GM23338 (cell line): Measurements from ENCODE around the gene LDHD. TPM values are rescaled to one million over a fixed set of nuclear protein-coding genes. Genes with fewer than 3 reads are reported as not detected.

Source experiments
- ATAC-seq: fragments of 200-7000 bp; cut with Tn5 transposase; 3 replicates; pipeline ENCODE4 v1.9.1; 2020
- DNase-seq: peaks from one replicate; pipeline ENCODE4 v3.0.0-alpha.2; 2015; ENCODE audit warnings: low spot score
- H2AFZ ChIP-seq: fragments of 200-600 bp; sonication (generic); 2 replicates; pipeline ENCODE4 v1.8.0; 2016; ENCODE audit warnings: antibody characterized with exemption, mild to moderate bottlenecking, moderate library complexity
- H3F3A ChIP-seq: fragments of 200-600 bp; sonication (generic); replicated peaks from 2 replicates; pipeline ENCODE4 v1.8.0; 2017; ENCODE audit warnings: antibody characterized with exemption, mixed run types, low read depth
- H3K27ac ChIP-seq: fragments of 200-600 bp; sonication (generic); 2 replicates; pipeline ENCODE4 v1.6.1; 2016; ENCODE audit warnings: low read depth
- H3K27me3 ChIP-seq: fragments of 200-600 bp; sonication (generic); 2 replicates; pipeline ENCODE4 v1.8.0; 2016; ENCODE audit warnings: mild to moderate bottlenecking, mixed run types, moderate library complexity; ENCODE audit not compliant: insufficient read depth
- H3K36me3 ChIP-seq: fragments of 200-600 bp; sonication (generic); 2 replicates; pipeline ENCODE4 v1.8.0; 2016; ENCODE audit warnings: mild to moderate bottlenecking; ENCODE audit not compliant: insufficient read depth
- H3K4me1 ChIP-seq: fragments of 200-600 bp; sonication (generic); 2 replicates; pipeline ENCODE4 v1.8.0; 2016; ENCODE audit warnings: mild to moderate bottlenecking, moderate library complexity; ENCODE audit not compliant: insufficient read depth
- H3K4me2 ChIP-seq: fragments of 200-600 bp; sonication (generic); 2 replicates; pipeline ENCODE4 v1.7.1; 2017; ENCODE audit warnings: mixed run types
- H3K4me3 ChIP-seq: fragments of 200-600 bp; sonication (generic); 2 replicates; pipeline ENCODE4 v1.6.1; 2016; ENCODE audit warnings: mixed run types
- H3K79me2 ChIP-seq: fragments of 200-600 bp; sonication (generic); replicated peaks from 2 replicates; pipeline ENCODE4 v1.8.0; 2017; ENCODE audit warnings: mild to moderate bottlenecking; ENCODE audit not compliant: insufficient read depth
- H3K9me2 ChIP-seq: fragments of 200-600 bp; sonication (generic); 2 replicates; pipeline ENCODE4 v1.8.0; 2017; ENCODE audit not compliant: insufficient read depth
- H4K20me1 ChIP-seq: fragments of 200-600 bp; sonication (generic); replicated peaks from 2 replicates; pipeline ENCODE4 v1.8.0; 2017; ENCODE audit warnings: mild to moderate bottlenecking; ENCODE audit not compliant: insufficient read depth
- H3K27ac Mint-ChIP-seq: 2 replicates; pipeline ENCODE4 v1.8.0; 2020; ENCODE audit warnings: inconsistent platforms, mild to moderate bottlenecking, moderate library complexity, mixed read lengths
- H3K27me3 Mint-ChIP-seq: 3 replicates; pipeline ENCODE4 v1.8.0; 2022; ENCODE audit warnings: low read depth, mild to moderate bottlenecking, moderate library complexity, mixed read lengths, inconsistent platforms; ENCODE audit not compliant: insufficient read depth, poor library complexity
- H3K36me3 Mint-ChIP-seq: 3 replicates; pipeline ENCODE4 v1.8.0; 2021; ENCODE audit warnings: low read depth, mild to moderate bottlenecking, inconsistent platforms, moderate library complexity, mixed read lengths
- H3K4me1 Mint-ChIP-seq: 3 replicates; pipeline ENCODE4 v1.8.0; 2020; ENCODE audit warnings: mild to moderate bottlenecking, inconsistent platforms, mixed read lengths
- H3K4me3 Mint-ChIP-seq: 3 replicates; pipeline ENCODE4 v1.8.0; 2021; ENCODE audit warnings: moderate library complexity, mild to moderate bottlenecking, inconsistent platforms, mixed read lengths
- H3K9me3 Mint-ChIP-seq: 3 replicates; pipeline ENCODE4 v1.8.0; 2020; ENCODE audit warnings: moderate library complexity, mild to moderate bottlenecking, inconsistent platforms, mixed read lengths
- CREB1 ChIP-seq: fragments of 250-450 bp; sonication (Bioruptor Pico); IDR thresholded peaks from 2 replicates; pipeline ENCODE4 v1.5.0; 2020; ENCODE audit warnings: low read depth, mild to moderate bottlenecking, moderate library complexity
- CTCF ChIP-seq, 2 experiments: fragments of 200-600 bp in 1 of 2; sonication (generic) in 1 of 2; conservative IDR thresholded peaks; 2 replicates each; pipeline versions ENCODE4 v1.5.1 to v1.6.1; 2016 to 2017; ENCODE audit warnings: antibody characterized with exemption in 2 of 2, low read depth in 2 of 2, mild to moderate bottlenecking in 2 of 2, moderate library complexity in 1 of 2
- ETS1 ChIP-seq: IDR thresholded peaks from 2 replicates; pipeline ENCODE4 v1.6.1; 2016; ENCODE audit warnings: antibody characterized with exemption
- EZH2 ChIP-seq: fragments of 200-600 bp; sonication (generic); IDR thresholded peaks from one replicate; pipeline ENCODE4 v1.8.0; 2017; ENCODE audit warnings: antibody characterized with exemption, mild to moderate bottlenecking, low read depth; ENCODE audit not compliant: unreplicated experiment
- EZH2phosphoT487 ChIP-seq: fragments of 200-600 bp; sonication (generic); IDR thresholded peaks from one replicate; pipeline ENCODE4 v1.8.1; 2018; ENCODE audit warnings: antibody characterized with exemption; ENCODE audit not compliant: unreplicated experiment
- JUNB ChIP-seq: IDR thresholded peaks from one replicate; pipeline ENCODE4 v1.6.1; 2016; ENCODE audit warnings: antibody characterized with exemption; ENCODE audit not compliant: unreplicated experiment
- NANOG ChIP-seq: IDR thresholded peaks from 2 replicates; pipeline ENCODE4 v1.6.1; 2016; ENCODE audit warnings: antibody characterized with exemption, borderline replicate concordance
- POLR2AphosphoS5 ChIP-seq: IDR thresholded peaks from 2 replicates; pipeline ENCODE4 v1.6.1; 2016; ENCODE audit warnings: antibody characterized with exemption, low read depth
- REST ChIP-seq: IDR thresholded peaks from one replicate; pipeline ENCODE4 v1.6.1; 2018; ENCODE audit warnings: antibody characterized with exemption; ENCODE audit not compliant: unreplicated experiment
- STAT1 ChIP-seq: IDR thresholded peaks from one replicate; pipeline ENCODE4 v1.6.1; 2016; ENCODE audit warnings: antibody characterized with exemption; ENCODE audit not compliant: unreplicated experiment
- ZNF114 ChIP-seq: fragments of 250-450 bp; sonication (Bioruptor Pico); IDR thresholded peaks from 2 replicates; pipeline ENCODE4 v1.5.0; 2020; ENCODE audit warnings: mild to moderate bottlenecking, moderate library complexity
- ZNF331 ChIP-seq: fragments of 250-450 bp; sonication (Bioruptor Pico); IDR thresholded peaks from 2 replicates; pipeline ENCODE4 v1.5.0; 2020; ENCODE audit warnings: low read depth, mild to moderate bottlenecking, moderate library complexity
- polyA plus RNA-seq: library from polyadenylated mRNA; unstranded; fragments of >200 nt; fragmentation: Nextera tagmentation; extraction: Ambion mirVana; gene quantifications from 2 replicates; pipeline ENCODE4 v1.2.1, GENCODE V29; 2016
- total RNA-seq: library from RNA; depleted of rRNA; stranded (reverse); fragments of >200 nt; shearing (Covaris generic); gene quantifications from 2 replicates; pipeline ENCODE4 v1.2.3, GENCODE V29; 2014
- TF ChIP-seq, protein P1 (sequence below): fragments of 250-450 bp; sonication (Bioruptor Pico); IDR thresholded peaks from 2 replicates; pipeline ENCODE4 v1.5.0; 2020; ENCODE audit warnings: mild to moderate bottlenecking, moderate library complexity

LDHD gene
- total and polyA plus RNA-seq, 2 experiments from 2014 or later: 5.0 to 7.7 TPM

DNA sequence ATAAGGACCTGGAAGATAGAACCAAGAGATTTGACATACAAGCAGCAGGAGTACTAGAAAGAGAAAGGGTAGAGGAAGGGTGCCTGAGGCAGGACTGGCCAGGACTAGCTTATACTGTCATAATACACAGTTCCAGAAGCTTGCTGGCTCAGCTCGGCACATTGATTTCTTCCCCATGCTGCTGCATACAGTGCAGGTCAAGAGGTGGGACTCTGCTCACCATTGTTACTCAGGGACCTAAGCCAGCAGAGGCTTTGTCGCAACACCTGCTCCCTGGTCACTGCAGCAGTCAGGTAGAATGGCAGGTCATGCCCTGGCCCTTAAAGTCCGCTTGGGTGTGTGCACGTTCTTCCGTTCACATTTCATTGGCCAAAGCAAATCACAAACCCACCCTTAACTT lies 32.8 kb downstream of the LDHD start:
- Histone ChIP-seq H4K20me1 (peaks cover 14% of the 10 kb centered on the region), H3K9me2 (0 out of 2 replicates have a peak, but pooled peaks cover 2% of the 10 kb centered on the region), H3K4me1 (peaks cover 30% of the 10 kb centered on the region), H3K27ac (no peak overlapping the region), H2AFZ (no peak overlapping the region), H3K79me2 (peaks cover 99% of the 10 kb centered on the region), H3K27me3 (no peaks in the 10 kb centered on the region), H3K36me3 (0 out of 2 replicates have a peak, but pooled peaks cover 2% of the 10 kb centered on the region), H3K4me3 (no peak overlapping the region), H3K4me2 (no peak overlapping the region), H3F3A (0 out of 2 replicates have a peak, but pooled peaks cover 8% of the 10 kb centered on the region)
- Mint-ChIP-seq H3K4me1 (peaks cover 41% of the 10 kb centered on the region), H3K9me3 (no peaks in the 10 kb centered on the region), H3K36me3 (peaks cover 2% of the 10 kb centered on the region; the same call in 1 of the 3 replicates), H3K27ac (no peak overlapping the region), H3K27me3 (peaks cover 4% of the 10 kb centered on the region), H3K4me3 (no peak overlapping the region)
- no peak for ATAC-seq
- TF ChIP-seq JUNB: no peak
- no peak for TF ChIP-seq ZNF114 (CRISPR knock-in tag)
- TF ChIP-seq, protein P1, sequence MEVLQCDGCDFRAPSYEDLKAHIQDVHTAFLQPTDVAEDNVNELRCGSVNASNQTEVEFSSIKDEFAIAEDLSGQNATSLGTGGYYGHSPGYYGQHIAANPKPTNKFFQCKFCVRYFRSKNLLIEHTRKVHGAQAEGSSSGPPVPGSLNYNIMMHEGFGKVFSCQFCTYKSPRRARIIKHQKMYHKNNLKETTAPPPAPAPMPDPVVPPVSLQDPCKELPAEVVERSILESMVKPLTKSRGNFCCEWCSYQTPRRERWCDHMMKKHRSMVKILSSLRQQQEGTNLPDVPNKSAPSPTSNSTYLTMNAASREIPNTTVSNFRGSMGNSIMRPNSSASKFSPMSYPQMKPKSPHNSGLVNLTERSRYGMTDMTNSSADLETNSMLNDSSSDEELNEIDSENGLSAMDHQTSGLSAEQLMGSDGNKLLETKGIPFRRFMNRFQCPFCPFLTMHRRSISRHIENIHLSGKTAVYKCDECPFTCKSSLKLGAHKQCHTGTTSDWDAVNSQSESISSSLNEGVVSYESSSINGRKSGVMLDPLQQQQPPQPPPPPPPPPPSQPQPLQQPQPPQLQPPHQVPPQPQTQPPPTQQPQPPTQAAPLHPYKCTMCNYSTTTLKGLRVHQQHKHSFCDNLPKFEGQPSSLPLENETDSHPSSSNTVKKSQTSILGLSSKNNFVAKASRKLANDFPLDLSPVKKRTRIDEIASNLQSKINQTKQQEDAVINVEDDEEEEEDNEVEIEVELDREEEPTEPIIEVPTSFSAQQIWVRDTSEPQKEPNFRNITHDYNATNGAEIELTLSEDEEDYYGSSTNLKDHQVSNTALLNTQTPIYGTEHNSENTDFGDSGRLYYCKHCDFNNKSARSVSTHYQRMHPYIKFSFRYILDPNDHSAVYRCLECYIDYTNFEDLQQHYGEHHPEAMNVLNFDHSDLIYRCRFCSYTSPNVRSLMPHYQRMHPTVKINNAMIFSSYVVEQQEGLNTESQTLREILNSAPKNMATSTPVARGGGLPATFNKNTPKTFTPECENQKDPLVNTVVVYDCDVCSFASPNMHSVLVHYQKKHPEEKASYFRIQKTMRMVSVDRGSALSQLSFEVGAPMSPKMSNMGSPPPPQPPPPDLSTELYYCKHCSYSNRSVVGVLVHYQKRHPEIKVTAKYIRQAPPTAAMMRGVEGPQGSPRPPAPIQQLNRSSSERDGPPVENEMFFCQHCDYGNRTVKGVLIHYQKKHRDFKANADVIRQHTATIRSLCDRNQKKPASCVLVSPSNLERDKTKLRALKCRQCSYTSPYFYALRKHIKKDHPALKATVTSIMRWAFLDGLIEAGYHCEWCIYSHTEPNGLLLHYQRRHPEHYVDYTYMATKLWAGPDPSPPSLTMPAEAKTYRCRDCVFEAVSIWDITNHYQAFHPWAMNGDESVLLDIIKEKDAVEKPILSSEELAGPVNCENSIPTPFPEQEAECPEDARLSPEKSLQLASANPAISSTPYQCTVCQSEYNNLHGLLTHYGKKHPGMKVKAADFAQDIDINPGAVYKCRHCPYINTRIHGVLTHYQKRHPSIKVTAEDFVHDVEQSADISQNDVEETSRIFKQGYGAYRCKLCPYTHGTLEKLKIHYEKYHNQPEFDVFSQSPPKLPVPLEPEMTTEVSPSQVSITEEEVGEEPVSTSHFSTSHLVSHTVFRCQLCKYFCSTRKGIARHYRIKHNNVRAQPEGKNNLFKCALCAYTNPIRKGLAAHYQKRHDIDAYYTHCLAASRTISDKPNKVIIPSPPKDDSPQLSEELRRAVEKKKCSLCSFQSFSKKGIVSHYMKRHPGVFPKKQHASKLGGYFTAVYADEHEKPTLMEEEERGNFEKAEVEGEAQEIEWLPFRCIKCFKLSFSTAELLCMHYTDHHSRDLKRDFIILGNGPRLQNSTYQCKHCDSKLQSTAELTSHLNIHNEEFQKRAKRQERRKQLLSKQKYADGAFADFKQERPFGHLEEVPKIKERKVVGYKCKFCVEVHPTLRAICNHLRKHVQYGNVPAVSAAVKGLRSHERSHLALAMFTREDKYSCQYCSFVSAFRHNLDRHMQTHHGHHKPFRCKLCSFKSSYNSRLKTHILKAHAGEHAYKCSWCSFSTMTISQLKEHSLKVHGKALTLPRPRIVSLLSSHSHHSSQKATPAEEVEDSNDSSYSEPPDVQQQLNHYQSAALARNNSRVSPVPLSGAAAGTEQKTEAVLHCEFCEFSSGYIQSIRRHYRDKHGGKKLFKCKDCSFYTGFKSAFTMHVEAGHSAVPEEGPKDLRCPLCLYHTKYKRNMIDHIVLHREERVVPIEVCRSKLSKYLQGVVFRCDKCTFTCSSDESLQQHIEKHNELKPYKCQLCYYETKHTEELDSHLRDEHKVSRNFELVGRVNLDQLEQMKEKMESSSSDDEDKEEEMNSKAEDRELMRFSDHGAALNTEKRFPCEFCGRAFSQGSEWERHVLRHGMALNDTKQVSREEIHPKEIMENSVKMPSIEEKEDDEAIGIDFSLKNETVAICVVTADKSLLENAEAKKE: no peak
- TF ChIP-seq NANOG: no peak
- TF ChIP-seq ZNF331: no peak
- no peak for TF ChIP-seq CREB1
- TF ChIP-seq ETS1: no peak
- TF ChIP-seq CTCF (conservative IDR thresholded peaks at IDR 0.05; ENCODE audit: low read depth in 2 of 2): no peak
- TF ChIP-seq REST: no peak
- TF ChIP-seq EZH2: no peak
- TF ChIP-seq POLR2AphosphoS5: no peak
- TF ChIP-seq EZH2phosphoT487: no peak
- no peak for TF ChIP-seq STAT1
- no peak for DNase-seq
